Spleen (tissue), 11 donors: ENCODE measurements around the gene ISOC1. TPM values are rescaled to one million over a fixed set of nuclear protein-coding genes. Genes with fewer than 3 reads are reported as not detected.
A peak's percentile ranks its signal among the peaks of the same experiment; 100 is the strongest.

ENCODE experiments used
- DNase-seq: peaks from one replicate; pipeline ENCODE4 v3.0.0-alpha.2; 2020
- H3K27ac ChIP-seq, 8 donors: fragments of 200-600 bp; sonication (generic) in 7 of 8; 1 replicate in 4 of 8; 2 replicates in 4 of 8; pipeline versions ENCODE4 v1.5.0 to v1.8.0; 2016 to 2021; ENCODE audit warnings: inconsistent platforms in 4 of 8, mild to moderate bottlenecking in 4 of 8, moderate library complexity in 1 of 8
- H3K27me3 ChIP-seq, 7 donors: fragments of 200-600 bp; sonication (generic) in 6 of 7; replicated peaks in 1 of 7; 1 replicate in 4 of 7; 2 replicates in 3 of 7; pipeline versions ENCODE4 v1.5.0 to v1.8.0; 2016 to 2021; ENCODE audit warnings: inconsistent platforms in 3 of 7, mild to moderate bottlenecking in 1 of 7
- H3K36me3 ChIP-seq, 6 donors: fragments of 200-600 bp; sonication (generic) in 5 of 6; 1 replicate in 4 of 6; 2 replicates in 2 of 6; pipeline versions ENCODE4 v1.5.0 to v1.8.0; 2016 to 2021; ENCODE audit warnings: inconsistent platforms in 2 of 6
- H3K4me1 ChIP-seq, 6 donors: fragments of 200-600 bp; sonication (generic) in 5 of 6; 1 replicate in 3 of 6; 2 replicates in 3 of 6; pipeline versions ENCODE4 v1.5.0 to v1.8.0; 2016 to 2021; ENCODE audit warnings: inconsistent platforms in 3 of 6
- H3K4me3 ChIP-seq, 8 donors: fragments of 200-600 bp; sonication (generic) in 7 of 8; 1 replicate in 4 of 8; 2 replicates in 4 of 8; pipeline versions ENCODE4 v1.5.0 to v1.8.0; 2016 to 2021; ENCODE audit warnings: inconsistent platforms in 4 of 8, mild to moderate bottlenecking in 4 of 8, moderate library complexity in 2 of 8
- H3K9me3 ChIP-seq, 8 donors: fragments of 200-600 bp; sonication (generic) in 7 of 8; 1 replicate in 4 of 8; 2 replicates in 4 of 8; pipeline versions ENCODE4 v1.5.0 to v1.8.0; 2016 to 2021; ENCODE audit warnings: inconsistent platforms in 4 of 8
- POLR2A ChIP-seq, 3 donors: fragments of 450-650 bp; IDR thresholded peaks; one replicate each; pipeline ENCODE4 v1.5.1; 2017; ENCODE audit warnings: antibody characterized with exemption in 3 of 3, mild to moderate bottlenecking in 1 of 3
- POLR2AphosphoS5 ChIP-seq, 3 donors: sonication (generic); formaldehyde crosslinking; IDR thresholded peaks; one replicate each; pipeline ENCODE4 v1.5.1; 2017; ENCODE audit warnings: antibody characterized with exemption in 3 of 3
- WGBS, 5 donors: extraction: QIAGEN DNeasy Blood & Tissue Kit in 3 of 5; methylation state at CpG; one replicate each; pipeline versions ENCODE4 v1.1.5 to v1.1.7; 2013 to 2018; 5-methylcytosine and 5-hydroxymethylcytosine counted together
- intact Hi-C: fragments of 100-400 bp; cut with DNase I; formaldehyde crosslinking; loops from one replicate; pipeline ENCODE4 v1.15.0; 2023; ENCODE audit warnings: low total_unique reads
- polyA plus RNA-seq, 3 donors: library from polyadenylated mRNA; stranded (reverse); fragments of 200-250 nt; gene quantifications; one replicate each; pipeline ENCODE4 v1.2.1, GENCODE V29; 2013
- total RNA-seq, 7 donors: library from RNA; depleted of rRNA in 3 of 7; stranded (reverse); fragments of >200 nt in 3 of 7; fragmentation: NEBNext Ultra II Directional in 4 of 7; extraction: Animal tissue kit (Norgen Biotek cat#: 25700) in 4 of 7; gene quantifications; one replicate each; pipeline versions ENCODE4 v1.1.0 to v1.2.1, GENCODE V29; 2016 to 2021
- TF ChIP-seq, protein P1 (sequence below), 11 experiments: fragments of 200-600 bp in 7 of 11; fragments of 450-650 bp in 4 of 11; sonication (generic) in 4 of 11; IDR thresholded peaks in 8 of 11; conservative IDR thresholded peaks in 3 of 11; 1 replicate in 7 of 11; 2 replicates in 4 of 11; pipeline versions ENCODE4 v1.4.0 to v1.8.0; 2016 to 2021; ENCODE audit warnings: antibody characterized with exemption in 11 of 11, inconsistent platforms in 4 of 11, mild to moderate bottlenecking in 1 of 11
- donor health status: healthy with polysubstance abuse.
- donor health status: DM: no; HTN: no; CAD: no; lungs with moderate emphysema.
- donor health status: DM: no; HTN: no; CAD: no.
- donor health status: Bipolar disorder and iron deficiency.
- donor health status: healthy.
- donor health status: DM: no; HTN: no; CAD: no.
- donor health status: DM: yes; HTN: yes; CAD: no.

Gene ISOC1
- total and polyA plus RNA-seq, 10 donors: 7.2 to 22.9 (median 12.4) TPM

GRCh38 chr5:129082225-129083136, 12.1 kb upstream of the ISOC1 start:
- Histone ChIP-seq H3K9me3 (no peaks in the 10 kb centered on the region), H3K36me3 (no peaks in the 10 kb centered on the region), H3K4me3 (no peak overlapping the region), H3K27ac (no peak overlapping the region), H3K4me1 (no peaks in the 10 kb centered on the region), H3K27me3 (no peaks in the 10 kb centered on the region)
- no peak for DNase-seq
- intact Hi-C loops: no loop called here
- TF ChIP-seq, protein P1, sequence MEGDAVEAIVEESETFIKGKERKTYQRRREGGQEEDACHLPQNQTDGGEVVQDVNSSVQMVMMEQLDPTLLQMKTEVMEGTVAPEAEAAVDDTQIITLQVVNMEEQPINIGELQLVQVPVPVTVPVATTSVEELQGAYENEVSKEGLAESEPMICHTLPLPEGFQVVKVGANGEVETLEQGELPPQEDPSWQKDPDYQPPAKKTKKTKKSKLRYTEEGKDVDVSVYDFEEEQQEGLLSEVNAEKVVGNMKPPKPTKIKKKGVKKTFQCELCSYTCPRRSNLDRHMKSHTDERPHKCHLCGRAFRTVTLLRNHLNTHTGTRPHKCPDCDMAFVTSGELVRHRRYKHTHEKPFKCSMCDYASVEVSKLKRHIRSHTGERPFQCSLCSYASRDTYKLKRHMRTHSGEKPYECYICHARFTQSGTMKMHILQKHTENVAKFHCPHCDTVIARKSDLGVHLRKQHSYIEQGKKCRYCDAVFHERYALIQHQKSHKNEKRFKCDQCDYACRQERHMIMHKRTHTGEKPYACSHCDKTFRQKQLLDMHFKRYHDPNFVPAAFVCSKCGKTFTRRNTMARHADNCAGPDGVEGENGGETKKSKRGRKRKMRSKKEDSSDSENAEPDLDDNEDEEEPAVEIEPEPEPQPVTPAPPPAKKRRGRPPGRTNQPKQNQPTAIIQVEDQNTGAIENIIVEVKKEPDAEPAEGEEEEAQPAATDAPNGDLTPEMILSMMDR (IDR thresholded peaks at IDR 0.05 in 8 of 11, conservative IDR thresholded peaks at IDR 0.05 in 3 of 11): no peak
- TF ChIP-seq POLR2A (IDR thresholded peaks at IDR 0.05) (no peak), POLR2AphosphoS5 (IDR thresholded peaks at IDR 0.05) (no peak)
- 72 to 85% (median 74%) methylated on average over 6 of the region's 6 CpGs for WGBS, 5 donors

DNA sequence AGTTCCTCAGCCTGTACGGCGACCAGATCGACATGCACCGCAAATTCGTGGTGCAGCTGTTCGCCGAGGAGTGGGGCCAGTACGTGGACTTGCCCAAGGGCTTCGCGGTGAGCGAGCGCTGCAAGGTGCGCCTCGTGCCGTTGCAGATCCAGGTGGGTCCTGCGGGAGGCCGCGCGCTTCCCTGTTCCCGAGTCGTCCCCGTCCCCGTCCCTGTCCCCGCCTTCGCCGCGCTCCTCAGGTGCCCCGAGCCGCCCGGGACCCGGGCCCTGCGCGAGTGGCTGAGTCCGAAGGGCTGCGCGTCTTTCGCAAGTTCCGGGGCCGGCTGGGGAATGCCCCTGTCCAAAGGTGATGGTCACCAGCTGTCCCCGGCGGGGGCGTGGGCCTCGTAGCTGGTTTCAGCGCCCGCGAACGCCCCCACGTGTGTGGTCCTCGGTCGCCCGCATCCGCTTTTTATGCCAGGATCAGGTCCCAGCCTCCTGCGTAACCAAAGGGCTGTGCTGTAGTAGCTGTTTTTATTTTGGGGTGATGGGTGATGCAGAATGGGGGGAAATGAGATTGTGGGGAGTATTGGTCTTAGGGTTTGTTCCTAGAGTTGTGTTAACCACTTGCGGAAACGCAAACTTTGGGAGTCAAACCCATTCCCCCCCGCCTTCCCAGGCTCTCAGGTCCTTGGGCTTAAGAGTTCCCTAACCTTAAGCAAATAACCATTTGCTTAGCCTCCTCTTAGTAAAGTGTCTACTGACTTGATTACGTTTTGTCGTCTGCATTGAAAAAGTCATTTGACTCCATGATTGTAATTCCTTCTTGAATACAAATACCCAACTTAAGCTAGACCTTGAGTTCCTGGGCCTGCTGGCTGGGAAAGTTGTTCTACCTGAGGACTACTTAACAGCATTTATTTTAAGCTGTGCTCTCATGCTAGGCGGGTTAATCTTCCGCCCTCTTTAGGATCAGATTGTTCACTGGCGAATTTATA, 663 bp downstream of the ISOC1 start:
- no peaks in the 10 kb centered on the region for H3K9me3 ChIP-seq
- no peaks in the 10 kb centered on the region for H3K27me3 ChIP-seq
- peaks cover 0 to 56% (median 30%) of the 10 kb centered on the region in 6 donors for H3K4me1 ChIP-seq
- peak; percentile 31 to 74 (median 59) for TF ChIP-seq POLR2AphosphoS5 (IDR thresholded peaks at IDR 0.05)
- TF ChIP-seq, protein P1 (IDR thresholded peaks at IDR 0.05 in 8 of 11, conservative IDR thresholded peaks at IDR 0.05 in 3 of 11): peak in 1 of 11 experiments; percentile 5
- no peak for TF ChIP-seq POLR2A (IDR thresholded peaks at IDR 0.05)
- no peaks in the 10 kb centered on the region for H3K36me3 ChIP-seq
- peak overlapping the region; percentile 58 to 92 (median 86) for H3K27ac ChIP-seq
- intact Hi-C loops: no loop called here
- peak overlapping the region; percentile 65 to 97 (median 89) for H3K4me3 ChIP-seq
- whole genome bisulfite sequencing, 5 donors: 6 to 8% (median 6%) methylated on average over 40 to 61 of the region's 61 CpGs
- DNase-seq: peak; percentile 93

GRCh38 chr5:129096382-129096991, 1.9 kb downstream of the ISOC1 start:
- H3K27me3 ChIP-seq: no peaks in the 10 kb centered on the region
- TF ChIP-seq POLR2A (IDR thresholded peaks at IDR 0.05): no peak
- TF ChIP-seq, protein P1 (IDR thresholded peaks at IDR 0.05 in 8 of 11, conservative IDR thresholded peaks at IDR 0.05 in 3 of 11): no peak
- no peak for TF ChIP-seq POLR2AphosphoS5 (IDR thresholded peaks at IDR 0.05)
- WGBS, 5 donors: 86 to 92% (median 90%) methylated on average over 8 of the region's 8 CpGs
- H3K36me3 ChIP-seq: no peaks in the 10 kb centered on the region
- intact Hi-C loops: no loop called here
- DNase-seq: no peak
- H3K4me3 ChIP-seq: no peak overlapping the region
- H3K27ac ChIP-seq: no peak overlapping the region
- H3K9me3 ChIP-seq: no peaks in the 10 kb centered on the region
- peaks cover 0 to 56% (median 30%) of the 10 kb centered on the region in 6 donors for H3K4me1 ChIP-seq
